ENCODE data around the gene MAX.
"Not testable (repeated sequence)": the region's sequence is repeated elsewhere in the genome, so short reads cannot be mapped to it uniquely, and the experiment has no call there.

The MAX gene

DNA sequence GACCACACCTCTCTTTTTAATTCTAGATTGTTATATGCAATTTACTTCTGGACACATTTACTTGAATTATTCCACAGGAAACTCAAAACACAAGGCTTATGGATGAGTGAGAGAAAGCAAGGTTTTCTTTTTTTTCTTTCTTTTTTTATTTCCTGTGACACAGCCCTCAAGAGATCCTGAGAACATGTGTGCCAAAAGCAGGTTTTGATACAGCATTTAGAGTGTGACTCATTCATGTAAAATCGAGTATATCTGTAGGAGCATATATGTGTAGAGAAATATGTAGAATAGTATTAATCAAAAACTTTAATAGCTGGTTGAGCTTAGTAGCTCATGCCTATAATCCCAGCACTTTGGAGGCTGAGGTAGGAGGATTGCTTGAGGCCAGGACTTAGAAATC lies 4.4 kb upstream of the MAX start:
- DNase-seq (ENCODE audit: extremely low spot score, insufficient read length, low read depth) (no peak), FAIRE-seq (no peak)

DNA sequence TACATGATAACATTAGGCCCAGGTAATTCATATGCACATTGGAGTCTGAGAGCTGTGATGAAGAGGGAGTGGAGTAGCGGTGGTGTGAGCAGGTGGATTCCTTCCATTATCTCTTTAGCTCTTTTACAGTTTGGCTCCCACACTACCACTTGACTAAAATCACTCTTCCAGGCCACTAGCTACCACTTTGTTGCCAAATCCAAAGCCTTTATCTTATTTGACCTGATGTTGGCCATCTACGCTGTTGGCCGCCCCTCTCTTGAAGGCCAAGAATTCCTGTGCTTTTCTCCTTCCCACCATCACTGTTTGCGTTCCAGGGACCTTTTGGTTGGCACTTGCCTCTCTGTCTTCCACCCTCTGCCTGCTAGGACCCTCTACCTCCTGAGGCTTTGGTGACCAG lies 4.0 kb upstream of the MAX start:
- no peak for DNase-seq (ENCODE audit: extremely low spot score, insufficient read length, low read depth)
- no peak for FAIRE-seq

DNA sequence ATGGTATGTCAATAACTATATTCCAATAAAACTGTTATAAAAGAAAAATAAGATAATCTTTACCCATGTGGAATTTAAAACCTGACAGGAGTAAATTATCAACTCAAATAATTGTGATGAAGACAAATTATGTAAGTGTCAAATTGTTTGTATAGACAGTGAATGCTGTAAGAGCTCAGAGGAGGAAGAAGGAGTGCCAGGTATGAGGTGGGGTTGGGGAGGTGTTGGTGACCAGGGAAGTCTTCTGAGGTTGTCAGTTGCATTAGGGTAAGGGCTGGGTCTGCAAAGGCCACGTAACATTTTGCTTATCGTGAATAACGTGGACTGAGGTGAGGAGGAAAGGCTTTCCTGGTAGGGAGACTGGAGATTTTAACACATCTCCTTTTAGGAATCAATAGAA lies 2.5 kb upstream of the MAX start:
- no peak for FAIRE-seq

DNA sequence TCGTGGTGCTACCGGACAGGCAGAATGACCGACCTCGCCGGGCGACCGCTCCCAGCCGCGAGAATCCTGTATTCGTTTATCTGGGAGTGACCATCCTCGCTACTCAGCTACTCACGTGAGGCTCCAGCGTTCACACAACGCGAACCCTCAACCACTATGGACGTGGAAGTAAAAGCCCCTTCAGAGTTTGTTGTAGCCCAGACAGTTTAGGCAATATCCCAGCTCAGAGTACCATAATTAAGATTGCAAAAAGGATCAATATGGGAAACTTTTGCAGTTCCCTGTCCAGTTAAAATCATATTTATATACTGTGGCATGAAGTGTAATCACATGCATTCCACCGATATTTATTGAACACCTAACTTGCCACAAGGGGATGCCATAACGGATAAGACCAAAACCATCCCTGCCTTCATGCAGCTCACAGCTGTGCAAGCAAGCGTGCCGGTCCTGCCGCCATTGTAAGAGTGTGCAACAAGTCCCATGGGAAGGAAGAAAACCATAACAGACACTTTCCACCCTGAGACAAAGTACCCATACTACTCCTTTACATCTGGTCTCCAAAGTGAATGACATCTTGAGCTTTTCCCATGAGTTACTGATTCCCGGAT lies 938 bp upstream of the MAX start:
- FAIRE-seq: peak; percentile 12
- DNase-seq (ENCODE audit: extremely low spot score, insufficient read length, low read depth): no peak

More for the DNA sequence above, 2.5 kb upstream of the MAX start:
- DNase-seq (ENCODE audit: extremely low spot score, insufficient read length, low read depth): no peak

DNA sequence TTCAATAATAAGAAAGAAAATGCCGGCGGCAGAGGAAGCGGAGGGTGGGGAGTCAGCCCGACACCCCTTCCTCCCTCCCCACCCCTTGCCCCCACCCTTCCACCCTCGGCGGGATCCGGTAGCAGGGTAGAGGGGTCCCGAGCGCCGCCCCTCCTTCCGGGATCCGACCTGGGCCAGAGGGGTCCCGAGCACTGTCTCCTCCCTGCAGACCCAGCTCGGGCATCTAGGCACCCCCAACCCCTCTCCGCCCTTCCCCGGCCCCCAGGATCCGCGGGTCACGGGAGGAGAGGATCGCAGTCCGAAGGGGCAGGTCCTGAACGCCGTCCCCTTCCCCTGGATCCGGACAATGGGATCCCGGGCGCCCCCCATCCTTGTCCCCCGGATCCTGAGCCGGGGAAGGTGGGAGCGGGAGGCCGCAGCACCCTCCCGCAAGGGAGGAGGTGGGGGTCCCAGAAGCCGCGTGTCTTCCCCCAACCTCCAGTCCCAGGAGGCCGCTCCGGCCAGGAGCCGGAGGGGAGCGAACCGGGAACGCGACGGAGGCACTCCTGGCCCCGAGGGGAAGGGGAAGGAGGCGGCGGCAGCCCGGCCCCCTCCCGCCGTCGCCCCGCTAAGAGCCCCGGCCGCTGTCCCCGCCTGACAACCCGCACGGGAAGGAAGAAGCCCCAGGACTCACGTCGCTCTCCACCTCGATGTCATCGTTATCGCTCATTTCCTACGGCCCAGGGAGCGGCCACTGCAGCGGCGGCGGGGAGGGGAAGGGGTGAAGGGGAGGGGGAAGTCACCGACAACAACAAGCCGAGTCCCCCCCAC lies 481 bp downstream of the MAX start:
- FAIRE-seq (no peak), DNase-seq (ENCODE audit: extremely low spot score, insufficient read length, low read depth) (no peak)

DNA sequence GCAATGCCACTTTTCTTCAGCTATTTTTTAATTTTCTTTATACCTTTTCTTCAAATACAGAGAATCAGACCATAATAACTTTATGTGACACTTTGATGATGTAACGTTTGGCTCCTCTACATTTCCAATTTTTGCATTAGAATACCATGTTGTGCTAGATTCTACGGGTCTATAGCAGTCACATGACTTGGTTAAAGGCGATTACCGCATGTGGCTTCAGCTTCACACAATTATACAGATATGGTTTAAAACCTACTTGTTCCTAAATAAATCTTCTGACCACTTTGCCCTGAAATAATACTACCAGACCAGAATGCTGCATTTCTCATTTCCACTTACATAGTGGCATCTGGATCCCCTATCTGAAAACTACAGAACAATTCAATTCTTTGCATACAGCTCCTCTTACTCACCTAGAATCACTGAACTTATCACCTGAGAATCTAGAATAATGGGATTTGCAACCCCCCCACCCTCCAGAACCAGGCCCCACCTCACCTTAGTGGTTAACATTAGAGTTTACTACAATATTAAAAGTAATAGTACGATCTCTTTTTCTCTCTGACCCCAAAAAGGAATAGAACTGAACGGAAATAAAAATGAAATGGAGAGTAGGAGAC lies 1.3 kb downstream of the MAX start:
- DNase-seq (ENCODE audit: extremely low spot score, insufficient read length, low read depth) (no peak), FAIRE-seq (peak; percentile 55)

DNA sequence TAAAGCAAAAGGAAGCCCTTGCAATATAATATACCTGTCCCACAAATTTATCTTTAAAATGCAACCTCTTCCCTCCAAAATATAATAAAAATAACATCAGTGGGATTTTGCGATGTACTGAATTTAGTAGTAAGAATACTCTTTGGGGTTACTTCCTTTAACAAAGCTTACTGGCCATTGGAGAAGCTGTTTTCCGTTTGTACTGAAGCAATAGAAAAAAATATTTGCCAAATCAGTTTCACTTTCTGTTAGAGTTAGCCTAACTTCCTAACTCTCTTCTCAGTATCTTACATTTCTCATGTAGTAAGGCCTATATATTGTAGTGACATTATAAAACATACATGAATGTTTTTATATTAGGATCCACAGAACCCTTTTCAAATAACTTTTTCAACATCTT lies 3.7 kb downstream of the MAX start:
- FAIRE-seq (peak; percentile 79), DNase-seq (ENCODE audit: extremely low spot score, insufficient read length, low read depth) (peak; percentile 20)

DNA sequence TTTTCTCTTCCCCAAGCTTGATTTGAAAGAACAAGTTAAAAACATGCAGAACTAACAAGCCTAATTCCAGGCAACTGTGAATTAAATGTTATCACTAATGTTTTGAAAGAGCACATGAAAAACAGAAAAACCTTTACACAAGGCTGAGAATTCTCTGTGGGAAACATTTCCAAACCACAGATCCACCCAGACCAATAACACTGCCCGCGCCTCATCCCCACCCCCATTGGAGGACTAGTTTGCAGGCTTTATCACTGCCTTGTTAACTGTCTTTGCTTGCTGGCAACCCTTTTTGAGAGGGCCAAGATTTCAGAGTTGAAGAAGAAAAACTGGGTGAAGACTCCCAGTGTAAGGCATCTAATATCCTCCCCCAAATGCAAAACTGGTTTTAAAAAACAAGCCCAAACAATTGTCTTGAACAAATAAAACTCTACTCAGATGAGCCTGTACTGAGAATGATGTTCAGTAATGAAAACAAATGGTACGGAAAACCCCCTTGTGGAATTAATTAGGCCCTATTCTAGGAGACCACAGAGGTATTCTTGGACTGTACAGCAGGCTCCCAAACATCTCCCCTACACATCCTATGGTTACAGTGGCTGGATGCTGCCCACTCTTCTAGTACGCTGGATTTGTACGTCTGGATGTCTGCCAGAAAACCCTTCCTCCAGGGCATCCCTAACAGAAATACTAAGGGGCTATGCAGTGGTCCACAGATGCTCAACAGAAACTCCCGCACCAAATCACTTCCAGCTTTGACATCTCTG lies 5.8 kb downstream of the MAX start:
- FAIRE-seq: no peak
- DNase-seq (ENCODE audit: extremely low spot score, insufficient read length, low read depth): no peak

DNA sequence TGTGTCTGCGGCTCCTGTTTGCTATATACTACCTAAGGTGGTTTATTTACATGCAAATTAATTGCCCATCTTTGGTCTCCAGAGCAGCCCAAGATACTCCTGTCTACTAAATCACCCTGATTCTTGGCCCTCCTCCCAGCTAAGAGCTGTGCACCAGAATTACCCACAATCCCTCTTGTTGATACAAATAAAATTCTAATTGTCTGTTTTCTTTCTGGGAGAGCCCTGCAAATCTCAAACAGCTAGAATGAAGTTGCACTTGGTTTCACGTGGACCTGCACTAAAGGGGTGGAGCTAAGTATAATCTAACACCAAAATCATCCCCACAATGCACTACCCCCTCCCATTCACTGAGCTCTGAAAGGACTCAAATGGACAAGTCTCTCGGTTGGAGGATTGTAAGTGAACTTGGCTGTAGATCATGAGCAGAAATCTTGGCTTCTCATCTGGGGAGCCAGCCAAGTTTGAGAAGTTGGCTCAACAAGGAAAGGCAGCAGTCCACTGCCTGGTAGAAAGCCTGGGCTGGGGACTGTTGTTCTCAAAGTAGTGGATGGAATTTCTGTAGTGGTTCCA lies 6.6 kb downstream of the MAX start:
- no peak for FAIRE-seq
- no peak for DNase-seq (ENCODE audit: extremely low spot score, insufficient read length, low read depth)

DNA sequence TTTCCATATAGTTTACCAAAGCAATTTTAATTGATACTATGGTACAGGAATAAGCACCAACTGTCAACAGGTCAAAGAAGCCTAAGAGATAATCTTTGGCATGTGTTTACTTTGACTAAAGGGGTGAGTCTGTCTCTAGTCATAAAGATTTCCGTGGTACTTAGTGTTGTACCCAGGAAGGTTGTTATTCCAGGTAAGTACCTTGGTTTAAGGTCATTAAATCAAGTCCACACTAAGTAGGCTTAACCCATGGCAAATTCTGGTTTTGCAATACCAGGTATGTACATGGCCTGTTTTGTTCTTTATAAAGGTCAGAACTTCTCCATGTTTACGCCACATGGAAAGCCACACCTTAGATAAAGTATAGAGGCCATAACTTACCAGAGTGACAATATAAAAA lies 10.0 kb downstream of the MAX start:
- no peak for DNase-seq (ENCODE audit: extremely low spot score, insufficient read length, low read depth)
- no peak for FAIRE-seq

DNA sequence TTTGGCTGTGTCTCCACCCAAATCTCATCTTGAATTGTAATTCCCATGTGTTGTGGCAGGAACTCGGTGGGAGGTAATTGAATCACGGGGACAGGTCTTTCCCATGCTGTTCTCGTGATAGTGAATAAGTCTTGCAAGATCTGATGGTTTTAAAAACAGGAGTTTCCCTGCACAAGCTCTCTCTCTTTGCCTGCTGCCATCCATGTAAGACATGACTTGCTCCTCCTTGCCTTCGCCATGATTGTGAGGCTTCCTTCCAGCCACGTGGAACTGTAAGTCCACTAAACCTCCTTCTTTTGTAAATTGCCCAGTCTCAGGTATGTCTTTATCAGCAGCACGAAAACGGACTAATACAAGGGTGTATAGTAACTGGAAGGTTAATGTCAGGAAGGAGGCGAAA lies 14.5 kb downstream of the MAX start:
- DNase-seq (ENCODE audit: extremely low spot score, insufficient read length, low read depth); FAIRE-seq: not testable (repeated sequence)

DNA sequence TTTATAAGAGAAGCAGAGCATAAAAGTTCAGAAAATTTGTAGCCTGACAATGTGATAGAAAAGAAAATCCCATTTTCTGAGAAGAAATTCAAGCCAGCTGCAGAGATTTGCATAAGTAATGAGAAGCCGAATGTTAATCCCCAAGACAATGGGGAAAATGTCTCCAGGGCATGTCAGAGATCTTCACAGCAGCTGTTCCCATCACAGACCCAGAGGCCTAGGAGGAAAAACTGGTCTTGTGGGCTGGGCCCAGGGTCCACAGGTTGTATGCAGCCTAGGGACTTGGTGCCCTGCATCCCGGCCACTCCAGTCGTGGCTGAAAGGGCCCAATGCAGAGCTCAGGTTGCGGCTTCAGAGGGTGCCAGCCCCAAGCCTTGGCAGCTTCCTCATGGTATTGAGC lies 15.6 kb downstream of the MAX start:
- FAIRE-seq; DNase-seq (ENCODE audit: extremely low spot score, insufficient read length, low read depth): not testable (repeated sequence)

DNA sequence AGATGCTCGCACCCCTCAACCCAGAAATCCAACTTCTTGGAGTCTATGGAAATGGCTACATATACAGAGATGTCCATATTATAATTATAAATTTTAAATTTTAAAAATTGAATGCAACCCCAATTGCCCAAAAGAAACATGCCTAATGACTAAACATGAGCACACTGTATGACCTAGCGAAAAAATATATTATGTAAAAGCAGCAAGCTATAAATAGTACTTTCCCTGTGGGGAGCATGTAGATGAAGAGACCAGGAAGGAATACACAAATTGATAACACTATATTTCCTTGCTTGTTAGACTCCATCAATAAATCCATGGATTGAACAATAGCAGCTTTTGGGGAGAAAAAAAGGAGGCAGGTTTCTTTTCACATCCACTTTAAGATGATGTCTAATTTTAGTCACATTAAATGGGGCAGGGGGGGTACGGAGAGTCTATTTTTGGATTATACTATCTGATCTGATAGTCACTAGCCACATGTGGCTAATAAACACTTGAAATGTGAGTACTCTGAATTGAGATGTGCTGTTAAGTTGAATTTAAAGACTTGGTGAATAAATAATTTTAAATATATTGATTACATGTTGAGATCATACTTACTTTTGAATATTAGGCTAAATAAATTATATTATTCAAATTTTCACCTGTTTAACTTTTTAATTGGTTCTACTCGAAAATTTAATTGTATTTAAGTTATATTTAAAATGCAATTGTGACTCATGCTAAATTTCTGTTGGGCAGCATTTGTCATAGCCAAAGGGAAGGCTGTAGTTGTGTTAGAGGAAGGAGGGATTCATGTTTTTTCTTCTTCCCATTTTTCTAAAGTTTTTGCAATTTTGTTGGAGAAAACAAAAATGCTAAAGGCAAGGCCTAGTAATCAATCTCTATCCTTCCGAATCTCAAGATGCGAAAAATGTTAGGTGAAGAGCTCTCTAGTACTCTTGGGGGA lies 17.5 kb downstream of the MAX start:
- DNase-seq (ENCODE audit: extremely low spot score, insufficient read length, low read depth): no peak
- FAIRE-seq: no peak

DNA sequence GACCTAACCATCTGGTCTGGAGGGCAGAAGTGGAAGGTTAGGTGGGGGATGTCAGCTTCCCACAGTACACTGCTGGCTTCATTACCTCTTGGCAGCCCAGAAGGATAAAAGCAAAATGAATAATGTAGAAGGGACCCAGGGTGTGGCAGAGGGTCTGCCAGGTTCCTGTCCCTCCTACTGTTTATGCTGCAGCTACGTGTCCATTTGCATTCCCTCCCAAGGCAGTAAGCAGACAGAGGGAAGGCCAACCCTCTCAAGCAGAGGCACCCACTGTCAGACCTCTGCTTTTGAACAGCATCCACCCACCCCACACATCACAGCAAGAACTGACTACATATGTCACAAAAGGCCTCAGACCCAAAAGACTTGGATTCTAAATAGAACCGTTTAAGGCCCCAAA lies 19.4 kb downstream of the MAX start:
- no peak for DNase-seq (ENCODE audit: extremely low spot score, insufficient read length, low read depth)
- FAIRE-seq: no peak

DNA sequence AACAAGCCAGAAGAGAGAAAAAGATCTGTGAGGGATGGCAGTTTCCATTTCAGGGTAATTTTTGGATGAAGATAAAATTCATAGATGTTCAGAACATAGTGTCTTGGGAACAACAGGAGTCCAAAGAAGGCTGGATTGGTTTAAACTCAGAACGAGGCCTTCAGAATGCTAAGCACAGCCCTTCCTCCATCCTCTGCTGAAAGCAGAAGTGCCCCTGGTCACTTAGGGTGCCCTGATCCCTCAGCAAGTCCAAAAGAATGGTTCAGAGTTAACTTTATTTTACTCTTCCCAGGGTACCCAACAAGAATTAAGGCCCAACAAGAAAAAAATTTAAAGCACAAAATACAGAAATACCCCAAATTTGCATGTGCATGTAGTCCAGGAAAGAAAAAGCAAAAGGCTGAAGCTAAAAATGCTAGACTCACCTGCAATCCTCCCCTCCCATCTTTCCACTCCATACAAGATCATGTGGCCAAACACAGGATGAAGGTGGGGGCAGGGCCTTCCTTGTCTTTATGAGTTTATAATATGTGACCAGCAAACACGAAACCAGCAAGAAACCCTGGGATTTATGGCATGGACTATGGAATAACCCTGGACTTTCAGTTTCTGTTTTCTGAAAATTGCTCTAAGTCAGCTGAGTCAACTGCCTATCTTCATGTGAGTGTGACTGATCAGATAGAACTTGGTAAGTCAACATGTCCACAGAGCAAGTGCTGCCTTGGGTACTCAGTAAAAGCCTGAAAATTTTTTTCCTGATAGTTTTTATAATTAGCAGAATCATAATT lies 21.2 kb downstream of the MAX start:
- FAIRE-seq: no peak
- no peak for DNase-seq (ENCODE audit: extremely low spot score, insufficient read length, low read depth)

DNA sequence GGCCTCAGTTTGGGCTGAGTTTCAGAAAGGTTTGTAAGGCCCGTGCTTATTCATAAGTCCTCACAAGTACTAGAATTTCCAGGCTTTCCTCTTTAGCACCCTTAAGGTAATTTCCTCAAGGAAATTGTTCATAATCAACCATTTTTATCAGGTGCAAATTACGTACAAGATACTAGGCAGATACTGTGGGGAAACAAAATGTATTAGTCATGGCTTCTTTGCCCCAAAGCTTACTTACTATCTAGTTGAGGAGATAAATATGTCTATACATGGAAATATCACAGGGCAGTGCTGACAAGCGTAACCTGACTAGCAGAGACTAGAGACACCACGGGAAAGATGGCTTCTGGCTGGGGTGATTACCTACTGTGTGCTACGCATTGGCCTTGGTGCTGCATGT lies 22.5 kb downstream of the MAX start:
- FAIRE-seq (no peak), DNase-seq (ENCODE audit: extremely low spot score, insufficient read length, low read depth) (no peak)

DNA sequence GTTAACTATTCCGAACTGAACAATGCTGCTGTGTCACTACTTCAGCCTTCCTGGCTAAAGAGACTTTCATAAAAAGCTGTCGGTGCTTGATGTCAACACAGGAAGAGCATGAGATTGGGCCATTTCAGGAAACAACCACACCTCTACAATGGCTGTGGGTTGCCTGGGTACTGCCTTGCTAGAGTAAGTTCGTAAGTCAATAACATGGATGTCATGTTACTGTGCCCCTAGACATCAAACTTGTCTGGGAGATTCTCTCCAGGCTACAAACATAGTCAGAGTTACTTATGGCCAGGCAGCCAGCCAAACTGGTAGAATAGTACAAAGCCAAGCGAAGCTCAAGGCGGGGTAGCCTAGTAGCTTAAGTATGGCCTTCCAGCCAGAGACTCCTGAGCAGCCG lies 23.1 kb downstream of the MAX start:
- FAIRE-seq (no peak), DNase-seq (ENCODE audit: extremely low spot score, insufficient read length, low read depth) (no peak)

DNA sequence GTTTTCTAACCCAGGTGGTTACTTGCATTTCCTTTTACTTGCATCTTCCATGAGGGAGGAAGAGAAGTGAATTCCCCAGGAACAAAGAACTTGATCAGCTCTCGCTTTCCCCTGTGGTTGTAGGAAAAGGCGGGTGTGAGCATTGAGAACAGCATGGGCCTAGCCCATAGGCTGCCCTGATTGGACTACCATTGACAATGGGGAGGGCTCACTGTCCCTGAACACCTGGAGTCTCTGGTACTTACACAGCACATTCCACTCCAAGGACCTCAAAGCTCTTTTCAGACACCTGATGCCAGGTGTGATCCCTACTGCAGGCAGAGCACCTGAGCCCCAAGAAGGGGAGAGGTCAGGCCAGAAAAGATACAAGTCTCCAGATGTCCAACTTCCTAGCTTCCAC lies 25.0 kb downstream of the MAX start:
- no peak for FAIRE-seq
- DNase-seq (ENCODE audit: extremely low spot score, insufficient read length, low read depth): no peak

Measured in GM18507 (cell line).